HepG2 (cell line): ENCODE measurements around the gene KCNH6. TPM values are rescaled to one million over a fixed set of nuclear protein-coding genes. Genes with fewer than 3 reads are reported as not detected.

Experiments used
- ATAC-seq: fragments of 200-7000 bp; cut with Tn5 transposase; 3 replicates; pipeline ENCODE4 v1.9.1; 2020; ENCODE audit warnings: mild to moderate bottlenecking, moderate library complexity
- BruUV-seq: library from RNA; stranded (reverse); fragments of 400-500 nt; replicated peaks from 2 replicates; lab custom pipeline; 2021; lab: Mats Ljungman, UMichigan
- CTCF ChIA-PET: fragments of 300-600 bp; formaldehyde crosslinking; extraction: SDS; loops from one replicate; lab custom pipeline; 2021; ENCODE audit warnings: low total read pairs, inconsistent platforms, low intra/inter-chr PET ratio; lab: Yijun Ruan, JAX
- POLR2A ChIA-PET: fragments of 350-600 bp; sonication (Branson Sonifier 250); formaldehyde crosslinking; loops from one replicate; lab custom pipeline; 2020; ENCODE audit warnings: antibody characterized with exemption, inconsistent platforms; lab: Yijun Ruan, JAX
- DNase-seq: peaks from one replicate; pipeline ENCODE4 v3.0.0-alpha.2; 2015; ENCODE audit warnings: low spot score
- FAIRE-seq: peaks from 3 replicates; lab custom pipeline; 2011; peaks lifted over from hg19 to GRCh38; lab: Jason Lieb, UNC
- H2AFZ ChIP-seq: one replicate; pipeline ENCODE4 v1.6.1; 2011; ENCODE audit warnings: low read length, inconsistent platforms
- H3K27ac ChIP-seq: fragments of 300-600 bp; 3 replicates; pipeline ENCODE4 v1.8.0; 2011; ENCODE audit warnings: mixed run types, mild to moderate bottlenecking, mixed read lengths, low read length, inconsistent platforms; ENCODE audit not compliant: insufficient read depth; ENCODE audit errors: extremely low read length
- H3K27me3 ChIP-seq, 2 experiments: fragments of 200-600 bp in 1 of 2; 2 replicates in 1 of 2; 3 replicates in 1 of 2; pipeline versions ENCODE4 v1.6.0 to v1.8.0; 2011; ENCODE audit warnings: low read length in 2 of 2, mild to moderate bottlenecking in 2 of 2, moderate library complexity in 2 of 2, inconsistent platforms in 1 of 2; ENCODE audit not compliant: insufficient read depth in 2 of 2, control insufficient read depth in 1 of 2
- H3K36me3 ChIP-seq, 2 experiments: fragments of 200-600 bp in 1 of 2; replicated peaks in 1 of 2; 2 replicates in 1 of 2; 3 replicates in 1 of 2; pipeline versions ENCODE4 v1.5.1 to v1.8.0; 2011; ENCODE audit warnings: low read length in 2 of 2, inconsistent platforms in 1 of 2; ENCODE audit not compliant: insufficient read depth in 2 of 2, control insufficient read depth in 1 of 2
- H3K4me1 ChIP-seq: 2 replicates; pipeline ENCODE4 v1.5.1; 2012; ENCODE audit warnings: low read length, inconsistent platforms; ENCODE audit not compliant: insufficient read depth
- H3K4me2 ChIP-seq: 2 replicates; pipeline ENCODE4 v1.6.0; 2011; ENCODE audit warnings: low read depth, low read length, inconsistent platforms
- H3K4me3 ChIP-seq, 3 experiments: fragments of 200-600 bp in 1 of 3; sonication (generic), shearing (Covaris generic) in 1 of 3; replicated peaks in 1 of 3; 2 replicates each; pipeline ENCODE4 v1.5.1; 2011 to 2016; ENCODE audit warnings: low read length in 3 of 3, inconsistent platforms in 2 of 3, low read depth in 2 of 3, mild to moderate bottlenecking in 2 of 3, control low read depth in 1 of 3, mixed read lengths in 1 of 3; ENCODE audit not compliant: insufficient read depth in 1 of 3
- H3K79me2 ChIP-seq: one replicate; pipeline ENCODE4 v1.6.1; 2011; ENCODE audit warnings: low read length, inconsistent platforms; ENCODE audit not compliant: insufficient read depth
- H3K9ac ChIP-seq: 2 replicates; pipeline ENCODE4 v1.6.0; 2011; ENCODE audit warnings: mild to moderate bottlenecking, low read depth, low read length, inconsistent platforms; ENCODE audit not compliant: insufficient read depth
- H3K9me3 ChIP-seq: 2 replicates; pipeline ENCODE4 v1.5.1; 2012; ENCODE audit warnings: mild to moderate bottlenecking, low read length
- H4K20me1 ChIP-seq: 2 replicates; pipeline ENCODE4 v1.6.0; 2011; ENCODE audit warnings: inconsistent platforms, mild to moderate bottlenecking, low read length, moderate library complexity; ENCODE audit not compliant: insufficient read depth
- FLYWCH1 ChIP-seq: sonication (generic); formaldehyde crosslinking; IDR thresholded peaks from 2 replicates; pipeline ENCODE4 v1.8.1; 2023; ENCODE audit warnings: mild to moderate bottlenecking, missing genetic modification reagents
- SP140L ChIP-seq: sonication (generic); formaldehyde crosslinking; IDR thresholded peaks from 2 replicates; pipeline ENCODE4 v1.4.0; 2020; ENCODE audit warnings: missing genetic modification reagents, borderline replicate concordance
- WGBS: methylation state at CpG from one replicate; pipeline ENCODE4 v1.1.6; 2017; ENCODE audit warnings: low lambda C conversion rate; 5-methylcytosine and 5-hydroxymethylcytosine counted together
- in situ Hi-C: cut with HindIII; loops from 2 replicates; pipeline ENCODE4 v1.10.0; 2017; ENCODE audit warnings: low pct_unique_long_range_greater_than_20kb; ENCODE audit not compliant: extremely low pct_ligation_motif_present
- intact Hi-C: fragments of 100-400 bp; cut with micrococcal nuclease; formaldehyde crosslinking; loops from one replicate; pipeline ENCODE4 v1.10.0; 2022; ENCODE audit not compliant: unreplicated experiment
- polyA plus RNA-seq, 8 experiments: library from polyadenylated mRNA; depleted of rRNA in 3 of 8; stranded (reverse) in 7 of 8; unstranded in 1 of 8; fragments of >200 nt; fragmentation: Illumina TruSeq in 4 of 8; extraction: Trizol in 4 of 8; gene quantifications; 2 replicates each; pipeline versions ENCODE4 v1.2.1 to v1.2.3, GENCODE V29; 2011 to 2016; ENCODE audit warnings: low read depth in 4 of 8, missing spikeins in 1 of 8, mixed read lengths in 1 of 8; ENCODE audit not compliant: insufficient read depth in 1 of 8
- total RNA-seq, 5 experiments: library from RNA; depleted of rRNA; stranded (reverse); fragments of >200 nt; fragmentation: Illumina TruSeq; extraction: Trizol; gene quantifications; 2 replicates each; pipeline ENCODE4 v1.2.3, GENCODE V29; 2016; ENCODE audit warnings: low read depth in 1 of 5
- TF ChIP-seq, protein P1 (sequence below): sonication (generic); formaldehyde crosslinking; IDR thresholded peaks from 2 replicates; pipeline ENCODE4 v1.8.0; 2022; ENCODE audit warnings: missing genetic modification reagents, mild to moderate bottlenecking, moderate library complexity, borderline replicate concordance
- TF ChIP-seq, protein P2 (sequence below): sonication (generic); formaldehyde crosslinking; IDR thresholded peaks from 2 replicates; pipeline ENCODE4 v1.5.1; 2020; ENCODE audit warnings: mild to moderate bottlenecking, missing genetic modification reagents, moderate library complexity

KCNH6 gene
- total and polyA plus RNA-seq, 2 of the 13 experiments (the other 11 are each of a cell fraction or from before 2014, with no cell fraction given): 0.05 to 0.18 TPM

DNA sequence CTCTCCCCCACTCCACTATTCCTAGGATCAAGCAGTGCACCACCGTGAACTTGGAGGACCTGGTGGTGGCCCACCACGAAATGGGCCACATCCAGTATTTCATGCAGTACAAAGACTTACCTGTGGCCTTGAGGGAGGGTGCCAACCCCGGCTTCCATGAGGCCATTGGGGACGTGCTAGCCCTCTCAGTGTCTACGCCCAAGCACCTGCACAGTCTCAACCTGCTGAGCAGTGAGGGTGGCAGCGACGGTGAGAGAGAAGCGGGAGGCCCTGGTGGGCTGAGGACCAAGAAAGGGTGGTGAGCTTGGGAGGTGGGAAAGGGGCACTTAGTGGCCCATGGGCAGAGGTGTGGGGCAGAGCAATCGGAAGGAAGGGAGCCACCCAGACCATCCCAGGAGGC, 29.7 kb upstream of the KCNH6 start:
- BruUV-seq: no TSS peak

More for the DNA sequence above, 29.7 kb upstream of the KCNH6 start:
- H2AFZ ChIP-seq: no peak overlapping the region
- intact Hi-C loops (no loop called here), in situ Hi-C loops (no loop called here)
- ChIA-PET CTCF (no interaction called here), POLR2A (no interaction called here)
- peaks cover 14 to 77% of the 10 kb centered on the region in 2 experiments; a peak in 4 of 5 replicates for H3K27me3 ChIP-seq
- 62% methylated on average over 9 of the region's 9 CpGs for WGBS
- FAIRE-seq (no peak), ATAC-seq (no peak), DNase-seq (no peak)
- TF ChIP-seq, protein P1, sequence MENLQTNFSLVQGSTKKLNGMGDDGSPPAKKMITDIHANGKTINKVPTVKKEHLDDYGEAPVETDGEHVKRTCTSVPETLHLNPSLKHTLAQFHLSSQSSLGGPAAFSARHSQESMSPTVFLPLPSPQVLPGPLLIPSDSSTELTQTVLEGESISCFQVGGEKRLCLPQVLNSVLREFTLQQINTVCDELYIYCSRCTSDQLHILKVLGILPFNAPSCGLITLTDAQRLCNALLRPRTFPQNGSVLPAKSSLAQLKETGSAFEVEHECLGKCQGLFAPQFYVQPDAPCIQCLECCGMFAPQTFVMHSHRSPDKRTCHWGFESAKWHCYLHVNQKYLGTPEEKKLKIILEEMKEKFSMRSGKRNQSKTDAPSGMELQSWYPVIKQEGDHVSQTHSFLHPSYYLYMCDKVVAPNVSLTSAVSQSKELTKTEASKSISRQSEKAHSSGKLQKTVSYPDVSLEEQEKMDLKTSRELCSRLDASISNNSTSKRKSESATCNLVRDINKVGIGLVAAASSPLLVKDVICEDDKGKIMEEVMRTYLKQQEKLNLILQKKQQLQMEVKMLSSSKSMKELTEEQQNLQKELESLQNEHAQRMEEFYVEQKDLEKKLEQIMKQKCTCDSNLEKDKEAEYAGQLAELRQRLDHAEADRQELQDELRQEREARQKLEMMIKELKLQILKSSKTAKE: no peak
- TF ChIP-seq FLYWCH1 (CRISPR knock-in tag): no peak
- TF ChIP-seq SP140L: no peak
- TF ChIP-seq, protein P2, sequence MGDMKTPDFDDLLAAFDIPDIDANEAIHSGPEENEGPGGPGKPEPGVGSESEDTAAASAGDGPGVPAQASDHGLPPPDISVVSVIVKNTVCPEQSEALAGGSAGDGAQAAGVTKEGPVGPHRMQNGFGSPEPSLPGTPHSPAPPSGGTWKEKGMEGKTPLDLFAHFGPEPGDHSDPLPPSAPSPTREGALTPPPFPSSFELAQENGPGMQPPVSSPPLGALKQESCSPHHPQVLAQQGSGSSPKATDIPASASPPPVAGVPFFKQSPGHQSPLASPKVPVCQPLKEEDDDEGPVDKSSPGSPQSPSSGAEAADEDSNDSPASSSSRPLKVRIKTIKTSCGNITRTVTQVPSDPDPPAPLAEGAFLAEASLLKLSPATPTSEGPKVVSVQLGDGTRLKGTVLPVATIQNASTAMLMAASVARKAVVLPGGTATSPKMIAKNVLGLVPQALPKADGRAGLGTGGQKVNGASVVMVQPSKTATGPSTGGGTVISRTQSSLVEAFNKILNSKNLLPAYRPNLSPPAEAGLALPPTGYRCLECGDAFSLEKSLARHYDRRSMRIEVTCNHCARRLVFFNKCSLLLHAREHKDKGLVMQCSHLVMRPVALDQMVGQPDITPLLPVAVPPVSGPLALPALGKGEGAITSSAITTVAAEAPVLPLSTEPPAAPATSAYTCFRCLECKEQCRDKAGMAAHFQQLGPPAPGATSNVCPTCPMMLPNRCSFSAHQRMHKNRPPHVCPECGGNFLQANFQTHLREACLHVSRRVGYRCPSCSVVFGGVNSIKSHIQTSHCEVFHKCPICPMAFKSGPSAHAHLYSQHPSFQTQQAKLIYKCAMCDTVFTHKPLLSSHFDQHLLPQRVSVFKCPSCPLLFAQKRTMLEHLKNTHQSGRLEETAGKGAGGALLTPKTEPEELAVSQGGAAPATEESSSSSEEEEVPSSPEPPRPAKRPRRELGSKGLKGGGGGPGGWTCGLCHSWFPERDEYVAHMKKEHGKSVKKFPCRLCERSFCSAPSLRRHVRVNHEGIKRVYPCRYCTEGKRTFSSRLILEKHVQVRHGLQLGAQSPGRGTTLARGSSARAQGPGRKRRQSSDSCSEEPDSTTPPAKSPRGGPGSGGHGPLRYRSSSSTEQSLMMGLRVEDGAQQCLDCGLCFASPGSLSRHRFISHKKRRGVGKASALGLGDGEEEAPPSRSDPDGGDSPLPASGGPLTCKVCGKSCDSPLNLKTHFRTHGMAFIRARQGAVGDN (CRISPR knock-in tag): peak; percentile 18
- no peaks in the 10 kb centered on the region for H3K9me3 ChIP-seq
- H3K27ac ChIP-seq: no peak overlapping the region
- no peaks in the 10 kb centered on the region for H4K20me1 ChIP-seq
- no peak overlapping the region for H3K4me2 ChIP-seq
- H3K4me3 ChIP-seq: no peak overlapping the region
- no peaks in the 10 kb centered on the region for H3K36me3 ChIP-seq
- H3K4me1 ChIP-seq: peaks cover 17% of the 10 kb centered on the region
- no peak overlapping the region for H3K9ac ChIP-seq
- H3K79me2 ChIP-seq: no peaks in the 10 kb centered on the region
